HG02943 (cell line): Measurements from ENCODE around the gene SH3PXD2B.
"Not testable (repeated sequence)": the region's sequence is repeated elsewhere in the genome, so short reads cannot be mapped to it uniquely, and the experiment has no call there.

Experiments used
- ATAC-seq: cut with Tn5 transposase; IDR thresholded peaks from one replicate; pipeline ENCODE4 v1.9.1; 2021; ENCODE audit warnings: mild to moderate bottlenecking, low read depth, moderate library complexity; ENCODE audit not compliant: unreplicated experiment

Gene SH3PXD2B

GRCh38 chr5:172420235-172420939, 33.9 kb downstream of the SH3PXD2B start:
- ATAC-seq, result no peak

GRCh38 chr5:172418862-172419814, 35.2 kb downstream of the SH3PXD2B start:
- ATAC-seq, result no peak

GRCh38 chr5:172417983-172418630, 36.2 kb downstream of the SH3PXD2B start:
- ATAC-seq, result no peak

- no peak for ATAC-seq
Observed at GRCh38 chr5:172417130-172417841, 37.0 kb downstream of the SH3PXD2B start.

GRCh38 chr5:172415362-172416275, 38.7 kb downstream of the SH3PXD2B start:
- ATAC-seq, result no peak

GRCh38 chr5:172414531-172415361, 39.6 kb downstream of the SH3PXD2B start:
- no peak for ATAC-seq

- no peak for ATAC-seq
Observed at GRCh38 chr5:172413601-172414171, 40.6 kb downstream of the SH3PXD2B start.

GRCh38 chr5:172412724-172413286, 41.5 kb downstream of the SH3PXD2B start:
- no peak for ATAC-seq

GRCh38 chr5:172411484-172412072, 42.7 kb downstream of the SH3PXD2B start:
- ATAC-seq, result no peak

GRCh38 chr5:172410662-172411483, 43.5 kb downstream of the SH3PXD2B start:
- ATAC-seq, result no peak

- no peak for ATAC-seq
Observed at GRCh38 chr5:172410160-172410559, 44.2 kb downstream of the SH3PXD2B start.

- not testable (repeated sequence) for ATAC-seq
Observed at GRCh38 chr5:172409477-172409876, 44.8 kb downstream of the SH3PXD2B start.

GRCh38 chr5:172407822-172408221, 46.5 kb downstream of the SH3PXD2B start:
- no peak for ATAC-seq

GRCh38 chr5:172407241-172407691, 47.1 kb downstream of the SH3PXD2B start:
- no peak for ATAC-seq

- no peak for ATAC-seq
Observed at GRCh38 chr5:172405226-172406107, 48.9 kb downstream of the SH3PXD2B start.

GRCh38 chr5:172404746-172405145, 49.6 kb downstream of the SH3PXD2B start:
- ATAC-seq, result no peak
